GM19468 (cell line): ENCODE data around the gene MRM2.
A peak's percentile ranks its signal among the peaks of the same experiment; 100 is the strongest.

Experiments used
- ATAC-seq: cut with Tn5 transposase; IDR thresholded peaks from one replicate; pipeline ENCODE4 v1.9.1; 2021; ENCODE audit warnings: mild to moderate bottlenecking, moderate library complexity, moderate number of reproducible peaks; ENCODE audit not compliant: unreplicated experiment; ENCODE audit errors: extremely low read depth

MRM2 gene

DNA sequence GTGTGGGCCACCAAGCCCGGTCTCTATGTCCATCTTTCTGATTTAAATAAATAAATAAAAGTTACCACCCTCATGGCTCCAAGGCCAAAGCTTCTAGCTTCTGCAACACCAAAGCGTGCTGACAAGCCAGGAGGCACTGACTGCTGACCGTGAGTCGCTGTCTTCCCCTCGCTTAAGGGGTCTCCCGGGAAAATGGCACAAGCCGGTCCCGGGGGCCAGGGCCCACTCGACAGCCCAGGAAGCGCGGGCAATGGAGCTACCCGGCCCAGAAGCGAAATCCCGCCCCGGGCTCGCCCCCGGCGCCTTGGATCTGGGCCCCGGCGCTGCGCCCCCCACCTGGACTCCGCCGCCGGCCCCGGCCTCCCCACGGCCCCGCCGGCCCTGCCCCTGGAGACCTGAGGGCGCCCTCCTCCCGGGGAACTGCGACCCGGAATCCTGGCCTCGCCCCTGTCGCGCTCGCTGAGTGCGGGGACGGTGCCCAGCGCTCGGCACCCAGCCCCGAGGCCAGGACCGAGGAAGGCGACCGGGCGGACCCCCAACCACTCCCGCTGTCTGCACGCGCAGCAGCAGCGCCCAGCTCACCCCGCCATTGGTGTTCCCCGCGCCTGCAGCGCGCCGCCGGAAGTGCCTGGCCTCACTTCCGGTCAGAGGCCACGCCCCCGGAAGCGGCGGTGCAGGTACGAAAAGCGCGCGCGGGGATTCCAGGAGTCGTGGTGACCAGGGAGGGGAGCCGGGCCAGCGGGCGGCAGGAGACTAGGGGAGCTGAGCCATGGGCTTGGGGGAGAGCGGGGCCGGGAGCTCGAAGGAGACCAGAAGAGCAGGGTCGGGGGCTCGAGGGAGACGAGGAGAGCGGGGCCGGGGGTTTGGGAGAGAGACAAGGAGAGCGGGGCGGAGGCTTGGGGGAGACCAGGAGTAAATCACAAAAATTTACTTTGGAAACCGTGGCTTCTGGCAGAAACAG, at the start of gene MRM2, which contains the start of gene NUDT1:
Gene MRM2 (minus strand): TSS at position 626 of the 961 bp plus-strand sequence. CDS start 36 bp downstream, at position 590.
Gene NUDT1 (plus strand): TSS at position 647 of the 961 bp plus-strand sequence. CDS start 2,349 bp downstream, outside the sequence.
- peak; percentile 58 for ATAC-seq

DNA sequence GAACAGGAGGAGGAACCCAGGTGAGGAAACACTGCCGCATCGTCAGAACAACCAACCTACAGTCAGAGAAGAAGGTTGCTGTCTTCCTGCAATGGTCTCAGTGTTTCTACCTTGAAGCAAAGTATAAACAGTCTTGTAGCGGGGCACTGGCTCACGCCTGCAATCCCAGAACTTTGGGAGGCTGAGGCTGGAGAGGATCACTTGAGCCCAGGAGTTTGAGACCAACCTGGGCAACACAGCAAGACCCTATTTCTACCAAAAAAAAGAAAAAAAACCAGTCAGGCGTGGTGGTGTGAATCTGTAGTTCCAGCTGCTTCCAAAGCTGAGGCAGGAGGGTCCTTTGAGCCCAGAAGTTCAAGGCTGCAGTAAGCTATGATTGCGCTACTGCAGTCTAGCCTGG, 48.9 kb upstream of the MRM2 start:
- ATAC-seq: no peak

DNA sequence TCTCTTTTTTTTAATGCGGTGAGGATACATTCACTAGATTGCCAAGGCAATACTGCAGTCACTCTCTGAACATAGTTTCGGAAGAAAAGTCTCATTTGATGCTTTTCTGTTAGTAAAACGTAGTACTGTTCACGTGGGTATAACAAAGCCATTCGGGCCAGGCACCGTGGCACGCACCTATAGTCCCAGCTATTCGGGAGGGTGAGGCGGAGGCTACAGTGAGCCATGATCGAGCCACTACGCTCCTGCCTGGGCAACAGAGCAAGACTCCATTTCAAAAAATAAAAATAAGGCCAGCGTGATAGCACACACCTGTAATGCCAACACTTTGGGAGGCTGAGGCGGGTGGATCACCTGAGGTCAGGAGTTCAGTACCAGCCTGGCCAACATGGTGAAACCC, 47.6 kb upstream of the MRM2 start:
- ATAC-seq: no peak

DNA sequence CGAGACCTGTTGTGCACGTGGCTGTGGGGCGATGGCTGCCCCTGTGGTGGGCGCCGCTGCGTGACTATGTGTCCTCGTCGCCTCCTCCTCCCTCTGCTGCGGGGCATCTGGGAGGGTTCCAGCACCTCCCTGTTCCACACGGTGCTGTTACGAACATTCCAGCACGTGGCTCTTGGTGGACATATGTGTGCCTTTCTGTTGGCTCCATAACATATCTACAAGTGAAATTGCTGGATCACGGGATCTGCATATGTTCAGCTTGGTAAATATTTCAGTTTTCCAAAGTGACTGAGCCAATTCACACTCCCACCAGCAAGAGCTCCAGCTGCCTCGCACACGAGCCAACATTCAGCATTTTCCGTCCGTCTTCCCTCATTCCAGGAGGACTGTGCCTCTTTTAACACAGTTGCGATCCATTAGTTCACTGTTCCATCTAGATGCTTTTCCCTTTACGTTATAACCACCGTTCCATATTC, 47.1 kb upstream of the MRM2 start:
- ATAC-seq: no peak

DNA sequence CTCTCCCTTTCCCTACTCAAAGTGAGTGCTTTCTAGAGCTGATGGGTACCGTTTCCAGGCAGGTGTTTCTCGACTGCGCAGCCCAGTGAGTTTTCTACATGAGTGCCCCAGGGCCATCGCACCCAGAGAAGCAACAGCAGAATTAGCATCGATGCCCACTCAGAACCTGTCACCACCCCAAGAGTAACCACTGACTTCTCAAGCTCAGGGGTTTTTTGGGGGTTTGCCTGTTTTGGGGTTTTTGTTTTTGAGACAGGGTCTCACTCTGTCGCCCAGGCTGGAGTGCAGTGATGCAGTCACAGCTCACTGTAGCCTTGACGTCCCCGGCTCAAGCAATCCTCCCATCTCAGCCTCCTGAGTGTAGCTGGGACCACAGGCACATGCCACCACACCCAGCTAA, 46.5 kb upstream of the MRM2 start:
- ATAC-seq: peak; percentile 35

DNA sequence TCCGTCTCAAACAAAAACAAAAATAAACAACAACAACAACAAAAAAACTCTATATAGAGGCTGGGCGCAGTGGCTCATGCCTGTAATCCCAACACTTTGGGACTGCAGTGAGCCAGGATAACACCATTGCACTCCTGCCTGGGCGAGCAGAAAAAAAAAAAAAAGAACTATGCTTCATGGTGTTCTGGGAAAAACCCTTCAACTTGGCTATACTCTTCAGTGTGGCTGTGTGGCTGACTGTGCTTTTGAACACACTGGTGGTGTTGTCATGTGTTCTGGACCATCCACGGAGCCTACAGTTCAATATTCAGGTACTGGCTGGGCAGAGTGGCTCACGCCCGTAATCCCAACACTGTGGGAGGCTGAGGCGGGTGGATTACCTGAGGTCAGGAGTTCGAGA, 45.7 kb upstream of the MRM2 start:
- no peak for ATAC-seq

DNA sequence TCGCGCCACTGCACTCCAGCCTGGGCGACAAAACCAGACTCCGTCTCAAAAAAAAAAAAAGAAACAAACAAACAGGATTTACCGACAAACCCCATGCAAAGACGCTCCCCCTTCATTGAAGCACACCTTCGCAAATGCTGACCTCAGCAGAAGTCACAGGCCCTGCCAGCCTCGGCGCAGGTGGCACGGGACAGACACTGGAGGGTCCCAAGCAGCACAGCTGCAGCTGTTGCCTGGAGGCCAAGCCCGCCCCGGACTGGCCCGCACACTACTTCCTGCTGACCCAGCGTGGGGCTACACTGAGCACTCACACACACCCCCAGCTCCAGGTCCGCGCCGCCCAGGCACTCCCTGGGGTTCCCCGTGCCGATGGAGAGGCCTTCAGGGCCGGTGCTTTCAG, 41.1 kb upstream of the MRM2 start:
- no peak for ATAC-seq

DNA sequence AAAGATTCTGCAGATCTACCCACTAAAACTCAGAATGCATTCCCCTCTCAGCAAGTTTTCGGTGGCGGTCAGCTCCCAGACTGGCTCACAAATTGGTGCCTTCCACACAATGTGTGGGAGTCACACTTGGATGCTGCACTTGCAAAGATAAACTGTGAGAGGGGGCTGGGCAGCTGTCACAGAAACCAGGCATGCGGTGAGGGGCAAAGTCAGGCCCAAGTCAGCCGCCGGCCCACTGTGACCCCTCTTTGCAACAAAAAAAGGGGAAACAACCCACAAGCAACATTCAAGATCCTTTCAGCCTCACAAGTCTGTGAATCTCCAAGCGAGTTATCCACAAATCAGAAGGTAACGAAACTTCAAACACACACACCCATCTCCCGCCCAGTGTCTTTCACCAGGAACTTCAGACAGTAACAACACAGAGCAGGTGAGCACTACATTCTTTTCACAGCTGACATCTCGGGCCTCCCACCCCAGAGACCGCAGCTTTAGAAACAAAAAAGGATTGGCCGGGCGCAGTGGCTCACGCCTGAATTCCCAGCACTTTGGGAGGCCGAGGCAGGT, 40.3 kb upstream of the MRM2 start:
- ATAC-seq: no peak

DNA sequence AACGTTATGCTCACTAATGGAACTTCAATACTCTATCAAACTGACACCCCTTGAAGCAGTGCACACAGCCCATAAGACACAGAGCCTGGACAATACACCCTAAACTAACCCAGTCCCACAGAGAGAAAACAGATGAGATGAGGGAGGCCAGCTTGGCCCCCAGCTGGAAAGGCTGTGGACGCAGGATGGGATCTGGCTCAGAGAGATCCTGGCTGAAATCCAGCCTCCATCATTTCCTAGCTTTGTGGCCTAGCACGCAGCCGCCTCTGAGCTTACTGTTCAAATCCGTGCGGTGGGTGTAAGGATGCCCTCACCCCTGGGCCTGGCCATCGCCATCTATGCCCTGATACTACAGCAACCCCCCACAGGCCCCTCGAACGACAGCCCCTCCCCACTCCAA, 39.5 kb upstream of the MRM2 start:
- no peak for ATAC-seq

DNA sequence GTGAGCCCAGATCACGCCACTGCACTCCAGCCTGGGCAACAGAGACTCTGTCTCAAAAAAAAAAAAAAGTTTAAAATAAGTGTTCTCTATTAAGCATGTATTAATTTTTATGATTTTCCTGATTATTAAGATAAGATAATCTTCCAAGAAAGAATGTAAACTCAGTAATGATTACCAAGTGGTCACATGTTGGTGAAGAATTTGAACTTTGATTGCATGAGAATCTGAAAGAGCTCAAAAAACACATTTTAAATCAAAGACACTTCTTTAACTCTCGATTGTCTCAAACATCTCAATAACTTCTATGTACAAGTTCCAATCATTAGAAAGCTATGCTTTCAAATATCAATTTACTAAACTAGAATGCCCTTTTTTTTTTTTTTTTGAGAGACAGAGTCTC, 38.4 kb upstream of the MRM2 start:
- ATAC-seq: no peak

DNA sequence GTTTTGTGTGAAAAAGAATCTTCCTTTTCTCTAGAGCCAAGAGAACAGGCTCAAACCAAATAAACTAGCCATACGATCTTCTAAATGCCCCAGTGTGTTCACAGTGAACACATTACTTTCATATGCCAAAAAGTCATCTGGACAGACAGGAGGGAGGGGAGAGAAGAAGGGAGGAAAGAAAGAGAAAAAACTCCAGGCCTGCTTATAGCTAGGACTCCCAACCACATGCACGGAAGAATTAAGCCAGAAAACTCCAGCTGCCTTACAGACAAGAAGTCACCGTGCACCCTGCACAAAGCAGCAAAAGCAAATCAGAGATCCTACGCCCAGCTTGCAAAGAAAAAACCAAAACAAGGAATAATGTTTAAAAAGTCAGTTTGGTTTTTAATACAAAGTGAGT, 37.9 kb upstream of the MRM2 start:
- no peak for ATAC-seq

DNA sequence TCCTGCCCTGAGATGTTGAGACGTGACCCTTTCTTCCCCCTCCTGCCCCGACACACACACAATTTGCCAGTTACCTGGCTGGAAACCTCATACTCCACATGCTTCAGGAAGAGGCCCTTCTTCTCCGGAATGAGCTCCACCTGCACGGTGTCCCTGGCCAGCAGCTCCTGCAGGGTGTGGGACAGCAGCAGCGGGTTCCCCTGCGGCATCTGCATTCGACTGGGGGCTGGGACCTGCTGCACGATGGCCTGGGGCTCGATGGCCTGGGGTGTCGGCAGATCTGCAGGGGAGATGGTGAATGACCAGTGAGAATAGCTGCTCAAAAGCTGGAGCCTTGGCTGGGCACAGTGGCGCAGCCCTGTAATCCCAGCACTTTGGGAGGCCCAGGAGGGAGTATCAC, 36.0 kb upstream of the MRM2 start:
- no peak for ATAC-seq

DNA sequence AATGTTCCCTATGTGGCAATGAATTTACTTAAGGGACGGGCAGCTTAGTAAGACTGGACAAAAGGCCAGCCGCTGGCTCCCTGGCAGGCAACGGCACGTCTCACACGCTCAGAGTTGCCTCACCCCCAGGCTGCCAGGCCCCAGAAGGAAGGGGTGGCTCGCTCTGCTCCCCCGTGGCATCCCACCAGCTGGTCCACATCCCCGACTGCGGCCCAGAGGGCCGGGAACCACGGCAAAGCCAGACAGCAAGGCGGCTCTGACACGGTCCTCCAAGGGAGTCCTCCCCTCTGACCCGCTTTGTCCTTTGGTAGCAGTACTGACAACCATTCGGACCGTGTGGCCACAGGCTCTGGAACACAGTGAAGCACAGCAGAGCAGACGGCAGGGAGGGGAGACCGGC, 34.1 kb upstream of the MRM2 start:
- no peak for ATAC-seq

DNA sequence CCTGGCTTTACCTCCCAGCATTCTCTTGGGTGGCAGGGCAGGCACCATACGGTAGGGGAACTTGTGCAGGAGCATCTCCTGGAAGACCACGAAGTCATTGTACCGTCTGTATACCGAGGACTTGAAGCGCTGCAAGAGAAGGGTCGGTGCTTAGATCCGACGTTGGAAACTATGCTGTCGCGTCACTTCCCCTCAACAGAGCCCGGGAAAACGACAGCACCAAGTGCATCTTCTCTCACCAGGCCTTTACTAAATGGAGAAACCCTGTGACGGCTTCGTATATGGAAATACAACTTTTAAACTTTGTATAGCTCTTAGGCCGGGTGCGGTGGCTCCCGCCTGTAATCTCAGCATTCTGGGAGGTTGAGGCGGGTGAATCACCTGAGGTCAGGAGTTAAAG, 33.1 kb upstream of the MRM2 start:
- no peak for ATAC-seq

DNA sequence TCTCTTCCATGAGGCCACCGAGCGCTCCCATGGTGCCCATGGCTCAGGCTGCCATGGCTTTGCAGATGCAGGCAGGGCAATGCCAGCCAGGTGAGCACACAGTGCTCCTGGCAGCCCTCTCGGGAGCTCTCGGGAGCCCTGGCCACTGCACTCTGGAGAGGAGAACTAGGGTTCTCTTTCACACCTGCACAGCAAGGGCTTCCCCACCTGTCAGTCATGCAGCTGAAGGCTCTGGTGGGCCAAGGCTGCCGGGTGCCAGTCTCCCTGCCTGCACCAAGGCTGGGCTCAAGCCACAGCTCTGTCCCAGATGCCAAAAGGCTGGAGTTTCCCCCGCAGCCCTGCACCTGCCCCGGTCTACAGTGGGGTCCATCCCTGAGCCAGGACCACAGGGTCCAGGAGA, 32.7 kb upstream of the MRM2 start:
- no peak for ATAC-seq

DNA sequence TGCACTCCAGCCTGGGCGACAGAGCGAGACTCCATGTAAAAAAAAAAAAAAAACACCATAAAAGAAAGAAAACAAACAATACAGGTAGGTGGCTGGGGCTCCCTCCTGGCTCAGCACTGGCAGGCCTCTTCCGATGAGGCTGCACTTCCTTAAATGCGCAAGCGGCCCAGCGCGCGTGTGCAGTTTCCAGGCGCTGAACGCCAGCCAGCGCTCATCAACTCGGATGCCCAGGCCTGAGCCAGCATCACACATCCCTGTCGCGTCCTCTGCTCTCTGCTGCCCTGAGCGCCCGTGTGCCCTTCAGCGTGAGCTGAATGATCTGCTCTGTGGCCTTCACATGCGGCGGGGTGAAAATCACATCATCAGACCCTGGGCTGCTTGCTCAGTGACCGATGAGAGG, 31.9 kb upstream of the MRM2 start:
- ATAC-seq: no peak

DNA sequence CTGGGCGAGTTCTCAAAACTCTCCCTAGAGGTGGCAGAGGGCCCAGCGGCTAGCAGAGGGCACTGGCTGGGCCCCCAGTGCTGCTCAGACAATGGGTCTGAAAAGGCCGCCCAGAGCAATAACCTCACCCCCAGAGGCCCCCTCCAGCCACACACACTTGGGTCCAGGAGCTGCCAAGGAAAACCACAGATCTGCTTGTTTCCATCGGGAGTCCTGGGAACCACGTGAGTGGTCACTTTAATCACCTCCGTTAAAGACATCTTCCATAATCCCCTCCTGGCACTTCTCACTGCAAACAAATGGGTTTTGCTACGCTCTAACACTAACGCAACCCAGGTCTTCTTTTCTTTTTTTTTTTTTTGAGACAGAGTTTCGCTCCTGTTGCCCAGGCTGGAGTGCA, 30.0 kb upstream of the MRM2 start:
- no peak for ATAC-seq

DNA sequence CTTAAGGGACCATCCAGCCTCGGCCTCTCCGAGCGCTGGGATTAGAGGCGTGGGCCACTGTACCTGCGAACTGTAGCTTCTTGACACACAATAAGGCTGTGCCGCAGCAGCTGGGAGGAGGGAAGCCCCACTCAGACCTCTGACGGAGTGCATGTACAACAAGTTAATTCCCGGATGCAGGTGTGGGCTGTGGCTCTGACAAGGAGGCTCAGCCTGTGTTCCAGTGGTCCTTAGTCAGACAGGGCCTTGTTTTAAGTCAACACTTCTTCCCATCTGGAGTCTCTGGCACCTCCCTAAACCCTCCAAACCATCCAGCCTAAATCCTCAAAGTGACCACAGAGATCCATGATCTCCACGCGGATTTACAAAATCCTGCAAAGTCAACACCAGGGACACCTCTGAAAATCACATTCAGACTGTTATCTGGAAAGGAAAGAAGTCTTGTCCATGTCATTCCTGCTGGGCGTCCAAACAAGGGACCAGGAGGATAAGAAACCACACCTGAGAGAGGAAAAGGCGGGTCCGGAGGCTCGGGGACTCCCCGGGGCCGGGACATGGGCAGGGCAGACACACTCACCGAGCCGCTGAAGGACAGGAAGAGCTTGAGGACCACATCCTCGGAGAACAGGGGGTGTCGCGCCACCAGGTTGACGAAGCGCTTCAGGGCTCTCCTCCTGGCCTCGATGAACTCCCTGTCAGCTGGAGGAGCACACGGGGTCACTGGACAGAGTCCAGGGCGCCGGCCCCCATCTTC, 29.4 kb upstream of the MRM2 start:
- ATAC-seq: no peak

DNA sequence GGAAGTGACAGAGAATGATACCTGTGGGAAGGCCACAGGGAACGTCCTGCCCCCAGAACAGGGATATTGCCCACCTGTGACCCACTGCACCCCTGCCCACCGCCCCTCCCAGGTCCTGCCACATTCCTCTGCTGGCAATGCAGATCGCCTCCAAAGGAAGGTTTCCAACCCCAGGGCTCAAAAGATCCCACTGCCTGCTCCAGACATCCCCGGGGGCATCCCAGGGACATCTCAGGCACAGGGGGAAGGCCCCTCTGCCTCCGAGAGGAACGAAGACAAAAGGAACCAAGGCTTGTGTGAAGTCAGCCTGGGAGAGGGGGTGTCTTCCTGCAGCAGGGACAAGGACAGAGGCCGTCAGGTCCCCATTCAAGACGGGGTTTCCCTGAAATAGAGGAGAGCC, 28.5 kb upstream of the MRM2 start:
- ATAC-seq: no peak

DNA sequence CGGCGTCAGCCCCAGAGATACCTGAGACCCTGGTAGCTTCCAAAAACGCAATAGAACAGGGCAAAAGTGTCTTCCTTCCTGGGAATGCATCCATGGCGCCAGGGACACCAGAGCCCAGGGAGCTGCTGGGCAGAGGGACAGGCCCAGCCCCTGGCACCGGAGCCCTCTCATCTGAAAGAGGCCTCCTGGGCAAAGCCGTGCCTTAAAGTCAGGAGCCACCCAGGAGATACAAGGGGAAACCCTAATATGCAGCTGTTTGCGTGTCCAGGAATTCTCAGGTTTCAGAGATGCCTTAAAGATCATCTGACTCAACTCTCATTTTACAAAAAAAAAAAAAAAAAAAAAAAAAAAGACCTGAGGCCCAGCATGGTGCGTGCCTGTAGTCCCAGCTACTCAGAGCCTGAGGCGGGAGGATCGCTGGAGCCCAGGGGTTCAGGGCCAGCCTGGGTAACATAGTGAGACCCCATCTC, 28.0 kb upstream of the MRM2 start:
- ATAC-seq: no peak
